ENCODE results near the gene RHBDL1.

Gene RHBDL1

DNA sequence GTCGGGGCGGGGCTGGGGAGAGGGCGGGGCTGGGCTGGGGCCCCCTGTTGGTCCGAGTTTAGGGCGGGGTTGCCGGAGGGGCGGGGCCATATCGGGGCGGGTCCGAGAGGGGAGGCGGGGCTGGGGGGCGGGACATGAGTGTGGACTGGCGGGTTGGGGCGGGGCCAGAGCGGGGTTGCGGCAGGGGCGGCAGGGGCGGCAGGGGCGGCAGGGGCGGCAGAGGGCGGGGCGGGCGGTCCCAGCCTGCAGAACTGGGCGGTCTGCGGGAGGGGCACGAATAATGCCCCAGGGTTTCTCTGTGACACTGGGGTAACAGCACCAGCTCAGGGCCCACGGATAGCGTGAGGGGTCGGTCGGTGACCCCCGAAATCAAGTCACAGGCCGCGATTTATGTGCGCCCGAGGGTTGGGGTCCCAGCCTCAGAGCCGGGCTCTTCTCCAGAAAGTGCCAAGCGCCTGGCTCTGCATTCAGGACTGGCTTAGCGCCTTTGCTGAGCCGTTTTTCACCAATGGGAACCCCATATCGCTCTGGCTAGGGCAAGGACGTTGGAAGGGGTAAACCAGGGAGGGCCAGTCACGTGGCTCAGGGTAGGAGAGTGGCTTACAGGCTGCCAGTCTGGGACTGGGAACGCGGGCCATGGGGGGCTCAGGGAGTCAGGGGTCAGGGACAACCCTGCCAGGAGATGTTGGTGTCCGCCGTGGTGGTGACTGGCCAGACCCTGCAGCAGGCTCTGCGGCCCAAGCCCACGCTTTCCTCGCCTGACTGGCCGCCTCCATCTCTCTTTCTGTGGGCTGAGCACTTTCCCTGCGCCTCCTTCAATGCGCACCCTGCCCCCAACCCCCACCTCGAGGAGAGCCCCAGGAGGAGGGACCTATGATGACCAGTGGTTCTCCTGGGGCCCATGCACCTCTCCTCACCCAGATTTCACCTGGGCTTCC lies 38.1 kb upstream of the RHBDL1 start:
- peak; percentile 90 to 98 for DNase-seq

- DNase-seq, result no peak
These were observed 37.4 kb upstream of the RHBDL1 start for GRCh38 chr16:638034-638543.

DNA sequence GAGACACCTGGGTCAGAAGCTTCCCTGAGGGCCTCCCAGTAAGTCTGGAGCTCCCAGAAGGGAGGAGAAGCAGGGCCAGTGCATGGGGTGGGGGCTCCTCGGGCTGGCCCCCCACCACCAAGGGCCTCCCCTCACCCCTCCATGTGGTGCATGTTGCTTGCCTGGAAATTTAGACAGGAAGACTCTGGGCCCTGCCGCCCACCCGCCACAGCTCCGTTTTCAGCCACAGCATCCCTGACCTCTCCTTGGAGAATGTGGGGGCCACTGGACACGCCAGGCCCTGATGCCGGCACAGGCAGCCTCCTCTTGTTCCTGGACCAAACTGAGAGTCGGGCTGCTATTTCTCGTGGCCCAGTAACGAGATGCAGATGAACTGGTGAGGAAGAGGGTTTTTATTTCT lies 36.6 kb upstream of the RHBDL1 start:
- DNase-seq, result no peak

DNA sequence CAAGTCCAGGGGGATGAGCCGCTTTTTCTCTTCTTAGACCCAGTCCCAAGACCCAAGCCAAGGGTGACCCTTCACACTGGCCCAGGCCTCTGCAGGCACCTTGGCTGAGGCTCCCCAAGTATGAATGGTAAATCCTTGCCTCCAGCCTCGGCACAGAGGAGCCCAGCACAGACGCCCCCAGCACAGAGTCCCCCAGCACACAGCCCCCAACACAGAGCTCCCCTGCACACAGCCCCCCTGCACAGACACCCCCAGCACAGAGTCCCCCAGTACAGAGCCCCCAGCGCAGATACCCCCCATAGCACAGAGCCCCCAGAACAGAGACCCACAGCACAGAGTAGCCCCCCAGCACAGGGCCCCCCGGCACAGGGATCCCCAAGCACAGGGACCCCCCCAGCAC lies 34.9 kb upstream of the RHBDL1 start:
- no peak for DNase-seq

- peak; percentile 71 to 72 for DNase-seq
These were observed 33.9 kb upstream of the RHBDL1 start, which contains the start of gene MCRIP2 for GRCh38 chr16:641326-642188. MCRIP2 (plus strand) TSS chr16:641828; CDS start chr16:641992, 164 bp downstream.

DNA sequence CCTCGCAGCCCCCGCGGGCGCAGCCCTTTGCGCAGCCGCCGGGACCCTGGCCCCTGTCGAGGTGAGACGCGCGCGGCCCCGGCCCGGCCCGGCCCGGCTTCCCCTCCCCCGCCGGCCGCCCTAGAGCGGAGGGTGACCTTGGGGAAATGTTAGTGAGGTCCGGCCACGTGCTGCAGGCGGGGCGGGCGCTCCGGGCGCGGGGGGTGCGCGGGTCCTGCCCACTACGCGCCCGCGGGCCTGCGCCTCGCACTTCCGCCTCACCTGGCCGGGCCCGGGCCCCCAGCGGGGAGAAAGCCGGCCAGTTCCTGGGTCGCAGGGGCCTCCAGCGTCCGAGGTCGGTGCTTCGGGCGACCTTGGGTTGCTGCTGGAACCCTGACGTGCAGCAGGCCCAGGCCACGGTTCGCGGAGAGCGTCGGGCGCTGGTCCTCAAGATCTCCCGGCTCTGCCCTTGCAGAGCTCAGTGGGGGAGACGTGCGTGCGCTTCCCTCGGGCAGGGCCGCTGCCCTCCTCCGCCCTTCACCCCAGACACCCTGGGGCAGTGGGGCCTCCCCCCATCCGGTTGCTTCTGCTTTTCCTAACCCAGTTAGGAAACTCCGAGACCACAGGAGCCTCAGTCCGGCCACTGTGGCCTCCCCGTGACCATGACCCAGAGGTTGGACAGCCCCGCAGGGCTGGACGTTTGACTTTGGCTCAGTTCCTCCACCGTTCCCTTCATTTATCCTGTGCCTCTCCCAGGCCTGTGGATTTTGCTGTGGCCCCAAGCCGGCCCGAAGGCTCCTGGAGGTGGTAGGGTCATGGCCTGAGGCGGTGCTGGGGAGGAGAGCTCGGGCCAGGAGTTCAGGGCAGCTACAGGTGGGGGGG lies 33.1 kb upstream of the RHBDL1 start:
- DNase-seq, result peak in 1 of 2 donors; percentile 31

DNA sequence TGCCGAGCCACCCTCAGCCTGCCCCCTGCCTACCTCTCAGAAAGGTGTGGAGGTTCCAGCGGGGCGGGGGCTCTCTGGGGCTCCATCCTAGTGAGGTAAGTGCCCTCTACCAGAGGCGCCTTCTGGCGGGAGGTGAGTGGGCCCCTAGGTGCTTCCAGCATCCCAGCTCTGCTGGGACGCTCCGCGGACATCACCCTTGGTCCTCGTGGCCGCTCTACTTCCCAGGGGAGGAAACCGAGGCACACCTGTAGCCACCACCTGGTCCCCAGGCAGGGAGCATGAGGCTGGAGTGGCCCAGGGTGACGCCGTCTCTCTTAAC lies 32.5 kb upstream of the RHBDL1 start:
- no peak for DNase-seq

- DNase-seq, result no peak
These were observed 30.9 kb upstream of the RHBDL1 start for GRCh38 chr16:644556-644955.

DNA sequence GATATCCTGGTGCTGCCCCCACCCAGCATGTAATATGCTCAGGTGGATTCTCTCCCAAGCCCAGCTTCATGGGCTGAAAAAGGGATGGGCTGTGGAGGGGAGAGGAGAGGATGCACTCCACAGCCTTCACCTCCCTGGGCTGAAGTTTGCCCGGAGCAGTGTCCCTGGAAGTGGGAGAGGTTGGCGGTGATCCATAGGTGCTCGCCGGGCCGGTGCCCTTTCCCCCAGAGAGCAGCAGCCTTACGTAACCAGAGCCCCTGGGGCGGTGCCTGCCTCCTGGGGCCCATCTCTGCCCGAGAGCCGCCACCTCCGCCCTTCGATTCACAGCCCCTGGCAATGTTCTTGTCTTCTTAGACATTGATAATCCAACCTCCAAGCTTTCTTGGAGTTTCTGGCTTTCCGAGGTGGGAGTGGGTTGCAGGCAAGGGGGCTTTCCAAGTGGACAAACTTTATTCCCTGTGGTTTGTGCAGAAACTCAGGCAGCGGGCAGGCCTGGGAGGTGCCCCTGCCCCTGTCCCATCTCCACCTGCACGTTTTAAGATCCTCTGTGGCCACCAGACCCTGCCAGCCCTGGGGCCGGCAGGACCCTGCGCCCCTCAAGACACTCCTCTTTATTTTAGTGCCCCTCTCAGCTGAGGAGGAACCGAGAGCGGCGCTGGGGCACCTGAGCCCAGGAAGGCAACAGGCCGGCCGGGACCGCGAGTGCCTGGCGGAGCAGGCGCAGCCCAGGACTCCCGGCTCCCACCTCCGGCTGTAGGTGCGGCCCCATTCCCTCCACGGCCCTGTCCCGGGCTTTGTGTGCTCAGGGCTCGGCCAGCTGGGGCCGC lies 29.4 kb upstream of the RHBDL1 start:
- DNase-seq, result no peak

DNA sequence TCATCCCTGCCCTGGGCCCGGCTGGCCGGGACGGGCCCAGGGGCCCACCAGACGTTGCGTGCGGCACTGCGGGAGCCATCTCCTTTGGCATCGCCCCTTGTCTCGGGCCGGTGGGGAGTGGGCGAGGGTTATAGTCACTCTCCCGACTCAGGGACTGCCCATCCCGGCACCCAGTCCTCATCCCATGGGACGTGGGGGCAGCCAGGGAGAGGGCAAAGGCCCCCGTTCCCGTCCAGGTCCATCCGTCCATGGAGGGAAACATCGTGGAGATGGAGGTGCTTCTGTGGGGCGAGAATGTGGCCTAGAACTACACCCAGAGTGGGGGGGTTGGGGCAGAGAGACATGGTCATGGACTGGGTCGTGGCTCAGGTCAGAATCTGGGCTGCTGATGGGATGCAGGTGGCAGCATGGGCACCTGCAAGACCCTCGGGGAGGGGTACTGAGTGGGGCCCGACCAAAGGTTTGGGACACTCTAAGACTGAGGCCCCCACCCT lies 28.7 kb upstream of the RHBDL1 start:
- DNase-seq, result no peak

GRCh38 chr16:647173-647902 lies 28.1 kb upstream of the RHBDL1 start:
- DNase-seq, result peak in 1 of 2 donors; percentile 14

DNA sequence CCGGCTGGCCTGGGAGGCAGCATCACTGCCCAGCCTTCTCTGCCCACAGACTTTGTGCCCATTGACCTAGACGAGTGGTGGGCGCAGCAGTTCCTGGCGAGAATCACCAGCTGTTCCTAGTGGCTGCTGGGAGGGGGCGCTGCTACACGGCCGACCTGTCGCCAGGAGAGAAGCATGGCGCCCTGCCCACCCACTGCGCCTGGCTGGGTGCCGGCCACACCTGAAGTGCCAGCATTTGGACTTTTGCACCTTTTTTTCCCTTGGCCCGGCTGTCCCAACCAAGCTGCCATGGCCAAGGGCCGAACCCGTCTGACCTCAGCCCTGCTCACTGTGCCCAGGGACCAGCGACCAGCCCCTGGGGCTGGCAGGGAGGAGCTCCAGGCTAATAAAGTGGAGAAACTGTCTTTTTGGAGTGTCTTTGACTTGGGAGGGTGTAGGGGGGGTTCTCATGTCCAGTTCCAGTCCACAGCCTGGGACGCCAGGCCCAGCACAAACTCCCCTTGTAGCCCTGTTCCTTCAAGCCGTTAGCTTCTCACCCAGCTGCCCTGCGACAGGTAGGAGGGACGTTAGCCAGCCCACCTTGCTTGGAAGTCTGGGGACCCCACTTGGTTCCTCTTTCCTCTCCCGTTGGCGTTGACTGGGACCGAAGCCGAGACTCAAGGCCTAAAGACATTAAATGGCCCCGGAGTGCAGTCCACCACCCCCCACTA lies 27.2 kb upstream of the RHBDL1 start:
- DNase-seq, result peak in 1 of 2 donors; percentile 12

GRCh38 chr16:648781-649589 lies 26.5 kb upstream of the RHBDL1 start, which contains the start of gene WDR90:
WDR90 (plus strand) TSS chr16:649365; CDS start chr16:649417, 52 bp downstream.
- peak; percentile 80 to 91 for DNase-seq

DNA sequence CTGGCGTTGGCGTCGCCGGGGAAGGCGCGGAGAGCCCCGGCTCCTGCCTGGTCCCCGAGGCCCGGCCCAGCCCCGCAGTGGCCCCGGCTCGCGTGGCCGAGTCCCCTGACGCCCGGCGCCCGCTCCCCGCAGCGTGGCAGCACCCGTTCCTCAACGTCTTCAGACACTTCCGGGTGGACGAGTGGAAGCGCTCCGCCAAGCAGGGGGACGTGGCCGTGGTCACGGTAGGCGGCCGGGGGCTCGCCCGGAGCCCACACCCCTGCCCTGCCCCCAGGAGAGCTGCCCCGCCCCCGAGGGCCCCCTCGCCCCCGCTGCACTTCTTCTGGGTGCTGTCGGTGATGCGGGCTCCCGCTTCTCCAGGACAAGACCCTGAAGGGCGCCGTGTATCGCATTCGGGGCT lies 25.8 kb upstream of the RHBDL1 start:
- DNase-seq, result no peak

GRCh38 chr16:651844-652243 lies 23.6 kb upstream of the RHBDL1 start:
- DNase-seq, result no peak

- DNase-seq, result no peak
These were observed 22.8 kb upstream of the RHBDL1 start for GRCh38 chr16:652454-653305.

DNA sequence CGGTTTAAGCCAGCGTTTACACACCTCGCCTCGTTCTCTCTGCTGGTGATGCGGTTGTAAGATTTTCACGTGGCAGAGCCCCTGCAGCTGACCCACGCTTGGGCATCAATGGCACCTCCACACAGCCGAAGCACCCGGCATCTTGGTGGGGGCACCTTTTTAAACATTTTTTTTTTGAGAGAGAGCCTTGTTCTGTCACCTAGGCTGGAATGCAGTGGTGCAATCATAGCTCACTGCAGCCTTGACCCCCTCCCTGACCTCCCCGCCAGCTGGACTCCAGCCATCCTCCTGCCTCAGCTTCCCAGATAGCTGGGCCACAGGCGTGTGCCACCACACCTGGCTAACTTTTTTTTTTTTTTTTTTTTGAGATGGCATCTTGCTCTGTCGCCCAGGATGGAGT lies 21.4 kb upstream of the RHBDL1 start:
- DNase-seq, result no peak

GRCh38 chr16:657487-657886 lies 18.0 kb upstream of the RHBDL1 start:
- no peak for DNase-seq

Measured in hippocampal formation (tissue), 2 donors.